ENCODE measurements around the gene C16orf96. TPM values are rescaled to one million over a fixed set of nuclear protein-coding genes. Genes with fewer than 3 reads are reported as not detected.

C16orf96 gene
- total RNA-seq, 1 experiment from 2014 or later, result 0.15 TPM

DNA sequence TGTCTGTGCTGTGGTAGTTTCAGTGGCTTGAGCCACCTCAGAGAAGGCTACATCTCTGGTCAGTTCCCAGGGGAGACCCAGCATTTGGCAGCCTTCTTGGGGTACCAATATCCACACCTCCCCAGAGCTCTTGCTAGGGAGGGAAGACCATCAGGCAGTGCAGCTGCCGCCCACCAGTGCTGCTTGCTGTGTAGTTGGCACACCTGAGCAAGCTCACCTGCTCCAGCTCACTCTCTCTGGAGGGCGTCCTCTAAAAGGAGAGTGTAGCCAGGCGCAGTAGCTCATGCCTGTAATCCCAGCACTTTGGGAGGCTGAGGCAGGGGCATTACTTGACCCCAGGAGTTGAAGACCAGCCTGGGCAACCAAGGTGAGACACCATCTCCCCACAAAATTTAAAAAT lies 47.3 kb upstream of the C16orf96 start:
- Histone ChIP-seq H3K4me1 (replicated peaks; ENCODE audit: insufficient read depth) (no peaks in the 10 kb centered on the region), H3K79me2 (ENCODE audit: low read depth) (no peaks in the 10 kb centered on the region), H4K20me1 (ENCODE audit: insufficient read depth) (no peaks in the 10 kb centered on the region), H3K9me3 (ENCODE audit: insufficient read depth, low read depth) (no peaks in the 10 kb centered on the region), H2AFZ (no peak overlapping the region), H3K9me2 (ENCODE audit: insufficient read depth) (no peaks in the 10 kb centered on the region), H3K36me3 (ENCODE audit: low read depth) (no peaks in the 10 kb centered on the region), H3K27ac (no peak overlapping the region), H3K4me3 (no peak overlapping the region), H3K27me3 (ENCODE audit: insufficient read depth, low read depth) (no peaks in the 10 kb centered on the region), H3F3A (ENCODE audit: insufficient read depth, low read depth) (no peaks in the 10 kb centered on the region), H3K4me2 (no peak overlapping the region)
- ChIA-PET CTCF (no interaction called here), POLR2A (ENCODE audit: unreplicated experiment) (no interaction called here)
- no TSS peak for BruUV-seq (replicated peaks)
- no peak for TF ChIP-seq EZH2 (IDR thresholded peaks at IDR 0.05; ENCODE audit: low read depth)
- no peak for TF ChIP-seq CTCF (conservative IDR thresholded peaks at IDR 0.05)
- intact Hi-C loops (cut with micrococcal nuclease; ENCODE audit: unreplicated experiment), result loop anchor here (10.0 kb wide), 1 partner anchor 586 kb away; the partner anchor contains the start of gene EEF2KMT
- DNase-seq, result no peak

- intact Hi-C loops (cut with micrococcal nuclease; ENCODE audit: unreplicated experiment), result loop anchor here (10.0 kb wide), 1 partner anchor 585 kb away; the partner anchor contains the start of gene EEF2KMT
- TSS peak; percentile 12 for BruUV-seq (replicated peaks)
- no peak overlapping the region for H2AFZ ChIP-seq
- no peak for TF ChIP-seq EZH2 (IDR thresholded peaks at IDR 0.05; ENCODE audit: low read depth)
- no peak for TF ChIP-seq CTCF (conservative IDR thresholded peaks at IDR 0.05)
- no peak for DNase-seq
- no peaks in the 10 kb centered on the region for H3K9me3 ChIP-seq (ENCODE audit: insufficient read depth, low read depth)
- H3K27me3 ChIP-seq (ENCODE audit: insufficient read depth, low read depth), result no peaks in the 10 kb centered on the region
- no peak overlapping the region for H3K4me2 ChIP-seq
- ChIA-PET CTCF (no interaction called here), POLR2A (ENCODE audit: unreplicated experiment) (no interaction called here)
- H3K4me1 ChIP-seq (replicated peaks; ENCODE audit: insufficient read depth), result no peaks in the 10 kb centered on the region
- no peaks in the 10 kb centered on the region for H3K9me2 ChIP-seq (ENCODE audit: insufficient read depth)
- no peaks in the 10 kb centered on the region for H3F3A ChIP-seq (ENCODE audit: insufficient read depth, low read depth)
- no peak overlapping the region for H3K4me3 ChIP-seq
- H3K27ac ChIP-seq, result no peak overlapping the region
- no peaks in the 10 kb centered on the region for H3K36me3 ChIP-seq (ENCODE audit: low read depth)
- no peaks in the 10 kb centered on the region for H3K79me2 ChIP-seq (ENCODE audit: low read depth)
- no peaks in the 10 kb centered on the region for H4K20me1 ChIP-seq (ENCODE audit: insufficient read depth)
Measured at GRCh38 chr16:4509420-4509819, 46.7 kb upstream of the C16orf96 start.

- no peaks in the 10 kb centered on the region for H3K9me3 ChIP-seq (ENCODE audit: insufficient read depth, low read depth)
Measured at GRCh38 chr16:4510131-4510530, 46.0 kb upstream of the C16orf96 start.

More at GRCh38 chr16:4510131-4510530, 46.0 kb upstream of the C16orf96 start:
- Histone ChIP-seq H2AFZ (no peak overlapping the region), H3K27ac (no peak overlapping the region), H3F3A (ENCODE audit: insufficient read depth, low read depth) (no peaks in the 10 kb centered on the region), H3K4me1 (replicated peaks; ENCODE audit: insufficient read depth) (no peaks in the 10 kb centered on the region), H3K4me2 (no peak overlapping the region), H3K79me2 (ENCODE audit: low read depth) (no peaks in the 10 kb centered on the region), H3K27me3 (ENCODE audit: insufficient read depth, low read depth) (no peaks in the 10 kb centered on the region), H3K9me2 (ENCODE audit: insufficient read depth) (no peaks in the 10 kb centered on the region), H3K4me3 (no peak overlapping the region), H3K36me3 (ENCODE audit: low read depth) (no peaks in the 10 kb centered on the region), H4K20me1 (ENCODE audit: insufficient read depth) (no peaks in the 10 kb centered on the region)
- ChIA-PET POLR2A (ENCODE audit: unreplicated experiment) (no interaction called here), CTCF (no interaction called here)
- TF ChIP-seq EZH2 (IDR thresholded peaks at IDR 0.05; ENCODE audit: low read depth) (no peak), CTCF (conservative IDR thresholded peaks at IDR 0.05) (no peak)
- intact Hi-C loops (cut with micrococcal nuclease; ENCODE audit: unreplicated experiment), result loop anchor here (2.0 kb wide), 3 partner anchors 103 to 515 kb away; no protein-coding TSS in a partner anchor
- BruUV-seq (replicated peaks), result no TSS peak
- DNase-seq, result no peak
